GM18498 (cell line): ENCODE measurements around the gene TMEM209.
"Not testable (repeated sequence)": the region's sequence is repeated elsewhere in the genome, so short reads cannot be mapped to it uniquely, and the experiment has no call there.

Source experiments
- ATAC-seq: cut with Tn5 transposase; IDR thresholded peaks from one replicate; pipeline ENCODE4 v1.9.1; 2021; ENCODE audit warnings: mild to moderate bottlenecking, moderate library complexity; ENCODE audit not compliant: unreplicated experiment

TMEM209 gene

GRCh38 chr7:130131191-130131834, 73.9 kb downstream of the TMEM209 start:
- ATAC-seq = no peak

- ATAC-seq = no peak
Measured at GRCh38 chr7:130129011-130129411, 76.2 kb downstream of the TMEM209 start.

GRCh38 chr7:130127821-130128317, 77.3 kb downstream of the TMEM209 start:
- no peak for ATAC-seq

GRCh38 chr7:130127404-130127803, 77.8 kb downstream of the TMEM209 start:
- ATAC-seq = no peak

GRCh38 chr7:130126840-130127239, 78.4 kb downstream of the TMEM209 start:
- ATAC-seq = not testable (repeated sequence)

GRCh38 chr7:130124711-130125110, 80.5 kb downstream of the TMEM209 start:
- ATAC-seq = no peak

- ATAC-seq = no peak
Measured at GRCh38 chr7:130123501-130123900, 81.7 kb downstream of the TMEM209 start.

GRCh38 chr7:130118801-130119200, 86.4 kb downstream of the TMEM209 start:
- no peak for ATAC-seq

- ATAC-seq = no peak
Measured at GRCh38 chr7:130118294-130118693, 86.9 kb downstream of the TMEM209 start.

- no peak for ATAC-seq
Measured at GRCh38 chr7:130114776-130115175, 90.4 kb downstream of the TMEM209 start.
